Breast epithelium (tissue), 3 donors: ENCODE measurements around the gene FHIP2A.

Experiments used
- CTCF ChIP-seq, 3 donors: fragments of 450-650 bp; IDR thresholded peaks; one replicate each; pipeline ENCODE4 v1.5.1; 2016 to 2017; ENCODE audit warnings: antibody characterized with exemption in 3 of 3, mild to moderate bottlenecking in 3 of 3, moderate library complexity in 3 of 3
- POLR2A ChIP-seq: fragments of 450-650 bp; IDR thresholded peaks from one replicate; pipeline ENCODE4 v1.6.1; 2016; ENCODE audit warnings: antibody characterized with exemption, mild to moderate bottlenecking, moderate library complexity
- POLR2AphosphoS5 ChIP-seq, 3 donors: sonication (generic); formaldehyde crosslinking; IDR thresholded peaks; one replicate each; pipeline ENCODE4 v1.6.1; 2017; ENCODE audit warnings: antibody characterized with exemption in 3 of 3

DNA sequence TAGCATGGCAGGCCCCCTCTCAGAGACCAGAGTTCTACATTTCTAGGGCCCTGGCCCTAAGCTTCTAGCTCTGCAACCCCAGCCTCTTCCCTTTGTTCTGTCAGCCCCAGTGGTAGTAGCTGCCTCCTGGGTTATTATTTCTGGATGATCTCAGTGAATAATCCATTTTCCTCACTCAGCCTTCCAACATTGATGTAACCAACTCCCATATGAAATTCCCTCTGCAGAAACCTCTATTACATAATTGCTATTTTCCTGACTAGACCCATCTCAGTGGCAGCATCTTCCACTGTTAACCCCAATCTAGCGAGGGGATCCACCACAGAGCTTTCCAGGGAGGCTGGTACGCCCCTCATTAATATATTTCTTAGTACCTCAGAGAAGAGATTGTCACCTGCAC lies 49.8 kb downstream of the FHIP2A start:
- TF ChIP-seq POLR2AphosphoS5 (IDR thresholded peaks at IDR 0.05): no peak
- TF ChIP-seq CTCF (IDR thresholded peaks at IDR 0.05): no peak
- no peak for TF ChIP-seq POLR2A
